Endodermal cell (in vitro differentiated cells): Measurements from ENCODE around the gene MYO18B. TPM values are rescaled to one million over a fixed set of nuclear protein-coding genes. Genes with fewer than 3 reads are reported as not detected.

Source experiments
- DNase-seq: peaks from one replicate; pipeline ENCODE4 v3.0.0-alpha.2; 2017
- H3K27ac ChIP-seq: 2 replicates; pipeline ENCODE4 v1.5.1; 2013; ENCODE audit warnings: mild to moderate bottlenecking, low read depth, low read length, moderate library complexity
- H3K27me3 ChIP-seq: 2 replicates; pipeline ENCODE4 v1.6.1; 2013; ENCODE audit warnings: mild to moderate bottlenecking, low read length, moderate library complexity; ENCODE audit not compliant: insufficient read depth, control insufficient read depth, poor library complexity, severe bottlenecking
- H3K36me3 ChIP-seq: 2 replicates; pipeline ENCODE4 v1.7.0; 2013; ENCODE audit warnings: mild to moderate bottlenecking, low read length, moderate library complexity; ENCODE audit not compliant: control insufficient read depth, insufficient read depth
- H3K4me1 ChIP-seq: one replicate; pipeline ENCODE4 v1.7.0; 2013; ENCODE audit warnings: low read length; ENCODE audit not compliant: control insufficient read depth, insufficient read depth
- H3K4me3 ChIP-seq: 2 replicates; pipeline ENCODE4 v1.5.1; 2013; ENCODE audit warnings: mild to moderate bottlenecking, low read length, moderate library complexity
- H3K9ac ChIP-seq: 2 replicates; pipeline ENCODE4 v1.6.1; 2013; ENCODE audit warnings: mild to moderate bottlenecking, low read length, moderate library complexity; ENCODE audit not compliant: poor library complexity, severe bottlenecking; ENCODE audit errors: extremely low read depth
- H3K9me3 ChIP-seq: 2 replicates; pipeline ENCODE4 v1.6.1; 2013; ENCODE audit warnings: mild to moderate bottlenecking, low read length, moderate library complexity; ENCODE audit not compliant: control insufficient read depth
- H3K27ac Mint-ChIP-seq: 2 replicates; pipeline ENCODE4 v1.8.0; 2020; ENCODE audit warnings: mixed read lengths
- H3K27me3 Mint-ChIP-seq: 2 replicates; pipeline ENCODE4 v1.8.0; 2021; ENCODE audit warnings: mild to moderate bottlenecking, mixed read lengths; ENCODE audit not compliant: insufficient read depth
- H3K36me3 Mint-ChIP-seq: 2 replicates; pipeline ENCODE4 v1.8.0; 2020; ENCODE audit warnings: low read depth, mixed read lengths
- H3K4me1 Mint-ChIP-seq: 2 replicates; pipeline ENCODE4 v1.8.0; 2020; ENCODE audit warnings: mixed read lengths
- H3K4me3 Mint-ChIP-seq: 2 replicates; pipeline ENCODE4 v1.8.0; 2020; ENCODE audit warnings: mild to moderate bottlenecking, moderate library complexity, mixed read lengths
- H3K9me3 Mint-ChIP-seq: 2 replicates; pipeline ENCODE4 v1.8.0; 2020; ENCODE audit warnings: mild to moderate bottlenecking, mixed read lengths
- CTCF ChIP-seq: fragments of 200-600 bp; sonication (generic); conservative IDR thresholded peaks from 2 replicates; pipeline ENCODE4 v1.5.0; 2021; ENCODE audit warnings: antibody characterized with exemption, mild to moderate bottlenecking
- WGBS, 2 experiments: methylation state at CpG; one replicate each; pipeline versions ENCODE4 v1.1.5 to v1.1.7; 2013; ENCODE audit warnings: missing lambda C conversion rate in 2 of 2, mixed read lengths in 1 of 2; ENCODE audit not compliant: insufficient coverage in 1 of 2, insufficient read length in 1 of 2; 5-methylcytosine and 5-hydroxymethylcytosine counted together
- total RNA-seq, 2 donors: library from RNA; stranded (reverse); fragmentation: NEBNext Ultra II Directional in 1 of 2; extraction: Animal tissue kit (Norgen Biotek cat#: 25700) in 1 of 2; gene quantifications; 2 replicates in 1 of 2; 3 replicates in 1 of 2; pipeline ENCODE4 v1.2.1, GENCODE V29; 2021

MYO18B gene
- total RNA-seq, 2 donors from 2014 or later, result 0.77 to 0.84 TPM

- no peak for DNase-seq
- H3K4me3 Mint-ChIP-seq, result no peak overlapping the region
- no peaks in the 10 kb centered on the region for H3K9me3 Mint-ChIP-seq
- no peaks in the 10 kb centered on the region for H3K27me3 Mint-ChIP-seq
- H3K4me3 ChIP-seq, result no peak overlapping the region
- H3K9me3 ChIP-seq, result no peaks in the 10 kb centered on the region
- no peak overlapping the region for H3K27ac Mint-ChIP-seq
- H3K9ac ChIP-seq, result no peak overlapping the region
- WGBS, 2 experiments, result 91 to 92% methylated on average over 7 to 12 of the region's 12 CpGs
- no peak for TF ChIP-seq CTCF
- peaks cover 5% of the 10 kb centered on the region for H3K4me1 Mint-ChIP-seq
- no peaks in the 10 kb centered on the region for H3K4me1 ChIP-seq
- H3K36me3 Mint-ChIP-seq, result no peaks in the 10 kb centered on the region
- H3K27ac ChIP-seq, result no peak overlapping the region
- H3K36me3 ChIP-seq, result no peaks in the 10 kb centered on the region
- H3K27me3 ChIP-seq, result no peaks in the 10 kb centered on the region
Measured at GRCh38 chr22:25845985-25846745, 104.2 kb downstream of the MYO18B start.

GRCh38 chr22:25847451-25847850, 105.5 kb downstream of the MYO18B start:
- no peak overlapping the region for H3K27ac ChIP-seq
- H3K9me3 ChIP-seq, result no peaks in the 10 kb centered on the region
- no peaks in the 10 kb centered on the region for H3K36me3 ChIP-seq
- Mint-ChIP-seq H3K4me3 (no peak overlapping the region), H3K4me1 (no peaks in the 10 kb centered on the region), H3K9me3 (no peaks in the 10 kb centered on the region), H3K27me3 (peaks cover 1% of the 10 kb centered on the region), H3K36me3 (no peaks in the 10 kb centered on the region), H3K27ac (no peak overlapping the region)
- H3K27me3 ChIP-seq, result no peaks in the 10 kb centered on the region
- WGBS, 2 experiments, result 95 to 100% methylated on average over 3 of the region's 3 CpGs
- H3K4me1 ChIP-seq, result no peaks in the 10 kb centered on the region
- H3K9ac ChIP-seq, result no peak overlapping the region
- DNase-seq, result no peak
- TF ChIP-seq CTCF, result no peak
- H3K4me3 ChIP-seq, result no peak overlapping the region

- Histone ChIP-seq H3K9me3 (no peaks in the 10 kb centered on the region), H3K27me3 (no peaks in the 10 kb centered on the region), H3K4me1 (no peaks in the 10 kb centered on the region), H3K4me3 (no peak overlapping the region), H3K9ac (no peak overlapping the region), H3K36me3 (no peaks in the 10 kb centered on the region), H3K27ac (no peak overlapping the region)
- WGBS, 2 experiments, result 87 to 90% methylated on average over 7 to 10 of the region's 10 CpGs
- no peaks in the 10 kb centered on the region for H3K36me3 Mint-ChIP-seq
- no peaks in the 10 kb centered on the region for H3K4me1 Mint-ChIP-seq
- H3K9me3 Mint-ChIP-seq, result no peaks in the 10 kb centered on the region
- no peak for DNase-seq
- H3K4me3 Mint-ChIP-seq, result no peak overlapping the region
- no peak for TF ChIP-seq CTCF
- peaks cover 1% of the 10 kb centered on the region for H3K27me3 Mint-ChIP-seq
- H3K27ac Mint-ChIP-seq, result no peak overlapping the region
Measured at GRCh38 chr22:25848954-25849353, 107.0 kb downstream of the MYO18B start.
